PFSK-1 (cell line): ENCODE measurements around the gene MUCL3.

Experiments used
- FOXP2 ChIP-seq: optimal IDR thresholded peaks from 2 replicates; pipeline ENCODE3; 2011; ENCODE audit warnings: borderline replicate concordance, control low read depth, inconsistent platforms; ENCODE audit not compliant: insufficient read depth; ENCODE audit errors: extremely low read length, extremely low read depth
- POLR2AphosphoS5 ChIP-seq: IDR thresholded peaks from 2 replicates; pipeline ENCODE4 v1.6.1; 2012; ENCODE audit warnings: low read depth, mild to moderate bottlenecking, control low read depth, low read length, moderate library complexity

GRCh38 chr6:30898750-30899360, 41.9 kb upstream of the MUCL3 start:
- no peak for TF ChIP-seq FOXP2
- no peak for TF ChIP-seq POLR2AphosphoS5
